ENCODE data around the gene KAT8. TPM values are rescaled to one million over a fixed set of nuclear protein-coding genes. Genes with fewer than 3 reads are reported as not detected.

Gene KAT8
- total and polyA plus RNA-seq, 2 experiments from 2014 or later, result 33.9 to 44.2 TPM

- peak; percentile 41 for DNase-seq (ENCODE audit: low spot score)
- TF ChIP-seq CTCF (IDR thresholded peaks at IDR 0.05; ENCODE audit: poor library complexity) (no peak), EZH2phosphoT487 (IDR thresholded peaks at IDR 0.05; ENCODE audit: low read depth, severe bottlenecking, unreplicated experiment) (no peak), EZH2 (IDR thresholded peaks at IDR 0.05; ENCODE audit: borderline replicate concordance) (no peak)
- H3K9me3 ChIP-seq (ENCODE audit: low read depth), result no peaks in the 10 kb centered on the region
- H3K79me2 ChIP-seq, result peaks cover 11% of the 10 kb centered on the region
- H3K4me3 ChIP-seq, result no peak overlapping the region
- peaks cover 52% of the 10 kb centered on the region for H3K4me1 ChIP-seq (ENCODE audit: insufficient read depth)
- H3K4me2 ChIP-seq, result peak overlapping the region; percentile 12
- no peaks in the 10 kb centered on the region for H3K9me2 ChIP-seq (replicated peaks; ENCODE audit: insufficient read depth)
- H4K20me1 ChIP-seq (ENCODE audit: insufficient read depth, poor library complexity, severe bottlenecking), result peaks cover 1% of the 10 kb centered on the region
- no peaks in the 10 kb centered on the region for H3K27me3 ChIP-seq
- no peak overlapping the region for H2AFZ ChIP-seq
- peak overlapping the region; percentile 98 for H3K27ac ChIP-seq
- WGBS (ENCODE audit: low lambda C conversion rate, missing lambda C conversion rate), result 79% methylated on average over 14 of the region's 14 CpGs
- H3K36me3 ChIP-seq (replicated peaks; ENCODE audit: insufficient read depth, low read depth), result no peaks in the 10 kb centered on the region
These were observed 11.5 kb downstream of the KAT8 start for GRCh38 chr16:31128711-31129567.

GRCh38 chr16:31129568-31130335, 12.3 kb downstream of the KAT8 start:
- WGBS (ENCODE audit: low lambda C conversion rate, missing lambda C conversion rate), result 90% methylated on average over 27 of the region's 29 CpGs
- H3K79me2 ChIP-seq, result peaks cover 20% of the 10 kb centered on the region
- peaks cover 57% of the 10 kb centered on the region for H3K4me1 ChIP-seq (ENCODE audit: insufficient read depth)
- peaks cover 4% of the 10 kb centered on the region for H4K20me1 ChIP-seq (ENCODE audit: insufficient read depth, poor library complexity, severe bottlenecking)
- no peak overlapping the region for H3K4me3 ChIP-seq
- TF ChIP-seq CTCF (IDR thresholded peaks at IDR 0.05; ENCODE audit: poor library complexity) (no peak), EZH2 (IDR thresholded peaks at IDR 0.05; ENCODE audit: borderline replicate concordance) (no peak), EZH2phosphoT487 (IDR thresholded peaks at IDR 0.05; ENCODE audit: low read depth, severe bottlenecking, unreplicated experiment) (no peak)
- peak; percentile 16 for DNase-seq (ENCODE audit: low spot score)
- H3K9me3 ChIP-seq (ENCODE audit: low read depth), result no peaks in the 10 kb centered on the region
- H3K9me2 ChIP-seq (replicated peaks; ENCODE audit: insufficient read depth), result no peaks in the 10 kb centered on the region
- H2AFZ ChIP-seq, result no peak overlapping the region
- peak overlapping the region; percentile 98 for H3K27ac ChIP-seq
- H3K36me3 ChIP-seq (replicated peaks; ENCODE audit: insufficient read depth, low read depth), result no peaks in the 10 kb centered on the region
- no peaks in the 10 kb centered on the region for H3K27me3 ChIP-seq
- no peak overlapping the region for H3K4me2 ChIP-seq

GRCh38 chr16:31130336-31130891, 12.9 kb downstream of the KAT8 start:
- H3K9me3 ChIP-seq (ENCODE audit: low read depth), result no peaks in the 10 kb centered on the region
- peaks cover 26% of the 10 kb centered on the region for H3K79me2 ChIP-seq
- no peaks in the 10 kb centered on the region for H3K36me3 ChIP-seq (replicated peaks; ENCODE audit: insufficient read depth, low read depth)
- H3K9me2 ChIP-seq (replicated peaks; ENCODE audit: insufficient read depth), result no peaks in the 10 kb centered on the region
- DNase-seq (ENCODE audit: low spot score), result no peak
- peaks cover 4% of the 10 kb centered on the region for H4K20me1 ChIP-seq (ENCODE audit: insufficient read depth, poor library complexity, severe bottlenecking)
- no peak for TF ChIP-seq EZH2phosphoT487 (IDR thresholded peaks at IDR 0.05; ENCODE audit: low read depth, severe bottlenecking, unreplicated experiment)
- TF ChIP-seq CTCF (IDR thresholded peaks at IDR 0.05; ENCODE audit: poor library complexity), result no peak
- no peak for TF ChIP-seq EZH2 (IDR thresholded peaks at IDR 0.05; ENCODE audit: borderline replicate concordance)
- WGBS (ENCODE audit: low lambda C conversion rate, missing lambda C conversion rate), result 86% methylated on average over 10 of the region's 10 CpGs
- H3K27me3 ChIP-seq, result no peaks in the 10 kb centered on the region
- peak overlapping the region; percentile 98 for H3K27ac ChIP-seq
- no peak overlapping the region for H2AFZ ChIP-seq
- H3K4me1 ChIP-seq (ENCODE audit: insufficient read depth), result peaks cover 57% of the 10 kb centered on the region
- H3K4me2 ChIP-seq, result no peak overlapping the region
- H3K4me3 ChIP-seq, result no peak overlapping the region

Data from hepatocyte (in vitro differentiated cells).